ENCODE results near the gene DUSP21.

- TF ChIP-seq EZH2 (IDR thresholded peaks at IDR 0.05; ENCODE audit: borderline replicate concordance, low read length) (no peak), CTCF (IDR thresholded peaks at IDR 0.05; ENCODE audit: low read length) (no peak)
Measured at GRCh38 chrX:44815681-44816080, 28.1 kb upstream of the DUSP21 start.

Measured in OCI-LY1 (cell line).